GM06990 (cell line): ENCODE results near the gene HMCN1.

Experiments
- DNase-seq: peaks from one replicate; pipeline ENCODE4 v3.0.0-alpha.2; 2011; ENCODE audit not compliant: insufficient read length; ENCODE audit errors: extremely low read depth
- H3K27me3 ChIP-seq: replicated peaks from 2 replicates; pipeline ENCODE4 v1.6.0; 2011; ENCODE audit warnings: low read length; ENCODE audit not compliant: control insufficient read depth, insufficient read depth
- H3K36me3 ChIP-seq: 2 replicates; pipeline ENCODE4 v1.5.1; 2011; ENCODE audit warnings: low read length; ENCODE audit not compliant: control insufficient read depth, insufficient read depth
- H3K4me3 ChIP-seq: replicated peaks from 2 replicates; pipeline ENCODE4 v1.5.1; 2011; ENCODE audit warnings: low read depth, mild to moderate bottlenecking, control low read depth, low read length
- CTCF ChIP-seq: IDR thresholded peaks from 2 replicates; pipeline ENCODE4 v1.5.1; 2011; ENCODE audit warnings: low read length, control low read depth, mild to moderate bottlenecking, inconsistent platforms; ENCODE audit not compliant: insufficient read depth, poor library complexity, severe bottlenecking

The HMCN1 gene

DNA sequence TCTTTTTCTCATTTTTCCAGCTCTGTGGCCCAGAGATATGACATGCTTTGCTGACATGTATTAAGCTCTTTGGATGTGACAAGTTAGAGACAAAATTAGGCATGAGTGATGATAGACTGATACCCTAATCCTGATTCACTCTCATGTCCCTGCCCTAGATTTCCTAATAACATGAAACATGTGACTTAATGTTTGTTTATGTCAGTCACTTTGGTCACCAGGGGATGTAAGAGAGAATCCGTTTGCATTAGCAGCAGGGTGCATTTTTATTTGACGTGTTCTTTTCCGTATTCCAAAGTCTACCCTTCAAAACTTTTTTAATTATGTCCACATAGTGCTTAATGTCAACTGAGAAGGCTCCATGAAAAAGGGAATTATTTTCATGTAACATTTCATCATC, 192.4 kb downstream of the HMCN1 start:
- Histone ChIP-seq H3K4me3 (no peak overlapping the region), H3K27me3 (no peaks in the 10 kb centered on the region; the same call in 1 of the 2 replicates), H3K36me3 (no peaks in the 10 kb centered on the region)
- TF ChIP-seq CTCF, result no peak
- DNase-seq, result no peak

- H3K36me3 ChIP-seq, result no peaks in the 10 kb centered on the region
- no peak overlapping the region for H3K4me3 ChIP-seq
- H3K27me3 ChIP-seq, result no peaks in the 10 kb centered on the region; the same call in 1 of the 2 replicates
- no peak for TF ChIP-seq CTCF
- no peak for DNase-seq
Measured at GRCh38 chr1:185929776-185930175, 195.6 kb downstream of the HMCN1 start.

- Histone ChIP-seq H3K36me3 (no peaks in the 10 kb centered on the region), H3K27me3 (no peaks in the 10 kb centered on the region), H3K4me3 (no peak overlapping the region)
- no peak for DNase-seq
- TF ChIP-seq CTCF, result no peak
Measured at GRCh38 chr1:185931438-185931837, 197.2 kb downstream of the HMCN1 start.

DNA sequence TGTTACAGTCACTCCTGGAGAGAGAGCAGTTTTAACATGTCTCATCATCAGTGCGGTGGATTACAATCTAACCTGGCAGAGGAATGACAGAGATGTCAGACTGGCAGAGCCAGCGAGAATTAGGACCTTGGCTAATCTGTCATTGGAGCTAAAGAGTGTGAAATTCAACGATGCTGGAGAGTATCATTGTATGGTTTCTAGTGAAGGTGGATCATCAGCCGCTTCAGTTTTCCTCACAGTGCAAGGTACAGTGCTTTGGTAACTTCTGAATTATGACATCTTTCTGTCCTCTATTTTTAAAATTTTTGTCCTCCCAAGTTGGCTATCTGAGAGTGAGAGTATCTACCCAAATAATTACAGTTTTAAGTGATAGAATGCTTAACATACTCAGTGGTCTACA, 199.4 kb downstream of the HMCN1 start:
- TF ChIP-seq CTCF, result no peak
- H3K27me3 ChIP-seq, result no peaks in the 10 kb centered on the region
- H3K36me3 ChIP-seq, result no peaks in the 10 kb centered on the region
- no peak overlapping the region for H3K4me3 ChIP-seq
- DNase-seq, result no peak

- H3K27me3 ChIP-seq, result no peaks in the 10 kb centered on the region
- DNase-seq, result no peak
- no peaks in the 10 kb centered on the region for H3K36me3 ChIP-seq
- H3K4me3 ChIP-seq, result no peak overlapping the region
- no peak for TF ChIP-seq CTCF
Measured at GRCh38 chr1:185934476-185935189, 200.4 kb downstream of the HMCN1 start.

GRCh38 chr1:185935360-185935759, 201.2 kb downstream of the HMCN1 start:
- Histone ChIP-seq H3K4me3 (no peak overlapping the region), H3K27me3 (no peaks in the 10 kb centered on the region), H3K36me3 (no peaks in the 10 kb centered on the region)
- DNase-seq, result no peak
- no peak for TF ChIP-seq CTCF
